ENCODE results near the gene KLF4.

The KLF4 gene

GRCh38 chr9:107487521-107488374 is 1.8 kb downstream of the KLF4 start:
- DNase-seq: no peak

- DNase-seq: no peak
Observed at GRCh38 chr9:107486674-107487520, 2.7 kb downstream of the KLF4 start.

GRCh38 chr9:107485458-107486043 is 4.0 kb downstream of the KLF4 start:
- DNase-seq: no peak

- no peak for DNase-seq
Observed at GRCh38 chr9:107484117-107484723, 5.3 kb downstream of the KLF4 start.

GRCh38 chr9:107483666-107484065 is 5.9 kb downstream of the KLF4 start:
- DNase-seq: no peak

GRCh38 chr9:107481035-107481434 is 8.5 kb downstream of the KLF4 start:
- no peak for DNase-seq

- DNase-seq: no peak
Observed at GRCh38 chr9:107480386-107480789, 9.2 kb downstream of the KLF4 start.

GRCh38 chr9:107478805-107479204 is 10.8 kb downstream of the KLF4 start:
- no peak for DNase-seq

- DNase-seq: no peak
Observed at GRCh38 chr9:107474124-107474523, 15.4 kb downstream of the KLF4 start.

- DNase-seq: no peak
Observed at GRCh38 chr9:107472581-107473340, 16.8 kb downstream of the KLF4 start.

GRCh38 chr9:107471552-107471951 is 18.0 kb downstream of the KLF4 start:
- DNase-seq: no peak

- no peak for DNase-seq
Observed at GRCh38 chr9:107467416-107467815, 22.2 kb downstream of the KLF4 start.

- no peak for DNase-seq
Observed at GRCh38 chr9:107466826-107467225, 22.7 kb downstream of the KLF4 start.

GRCh38 chr9:107465467-107466451 is 23.8 kb downstream of the KLF4 start:
- DNase-seq: no peak

GRCh38 chr9:107464516-107464915 is 25.1 kb downstream of the KLF4 start:
- DNase-seq: no peak

GRCh38 chr9:107462691-107463090 is 26.9 kb downstream of the KLF4 start:
- no peak for DNase-seq

GRCh38 chr9:107460153-107461023 is 29.2 kb downstream of the KLF4 start:
- no peak for DNase-seq

- DNase-seq: no peak
Observed at GRCh38 chr9:107455425-107456135, 34.0 kb downstream of the KLF4 start.

- no peak for DNase-seq
Observed at GRCh38 chr9:107453479-107453878, 36.1 kb downstream of the KLF4 start.

Measured in NCI-H187 treated with DMSO at 0.1 percent for 48 hours (cell line).